Activated T-cell treated with anti-CD3 and anti-CD28 coated beads for 1 hour (primary cell): ENCODE measurements around the gene ACBD6.

Experiments
- DNase-seq: peaks from one replicate; pipeline ENCODE4 v3.0.0-alpha.2; 2020; ENCODE audit warnings: low read depth

ACBD6 gene

DNA sequence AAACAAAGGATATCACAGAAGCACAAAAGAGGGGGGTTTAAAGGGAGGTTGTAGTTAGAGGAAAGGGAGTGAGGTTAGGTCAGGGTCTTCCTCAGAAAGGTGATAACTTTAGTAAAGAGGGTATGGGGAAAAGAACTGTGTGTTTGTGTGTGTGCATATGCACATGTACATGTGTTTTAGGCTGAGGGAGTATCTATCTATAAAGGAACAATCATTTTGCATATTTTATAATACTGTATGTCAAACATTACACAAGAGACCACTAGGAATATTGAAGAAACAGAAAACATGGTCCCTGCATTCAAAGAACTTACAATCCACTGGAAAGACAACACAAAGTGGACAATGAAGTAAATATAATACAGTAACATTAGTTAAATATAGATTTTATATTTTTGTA is 132.2 kb downstream of the ACBD6 start:
- no peak for DNase-seq

DNA sequence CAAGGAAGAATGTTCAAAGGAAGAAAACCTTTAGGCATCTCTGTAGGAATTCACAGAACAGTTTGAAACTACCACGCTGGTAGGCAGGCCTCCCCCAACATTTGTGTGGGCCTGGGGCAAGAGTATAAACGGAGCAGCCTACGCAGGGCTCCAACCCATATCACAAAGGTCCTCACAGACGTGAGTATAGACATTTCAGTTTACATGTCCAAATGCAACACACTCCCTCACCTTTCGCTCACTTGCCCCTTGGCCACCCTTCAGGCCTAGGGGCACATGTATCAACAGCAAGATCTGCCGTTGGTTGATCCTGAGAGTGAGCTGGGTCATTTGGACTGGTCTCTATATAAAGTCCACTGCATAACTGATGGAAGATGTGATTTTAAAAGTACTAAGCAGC is 133.3 kb downstream of the ACBD6 start:
- no peak for DNase-seq

DNA sequence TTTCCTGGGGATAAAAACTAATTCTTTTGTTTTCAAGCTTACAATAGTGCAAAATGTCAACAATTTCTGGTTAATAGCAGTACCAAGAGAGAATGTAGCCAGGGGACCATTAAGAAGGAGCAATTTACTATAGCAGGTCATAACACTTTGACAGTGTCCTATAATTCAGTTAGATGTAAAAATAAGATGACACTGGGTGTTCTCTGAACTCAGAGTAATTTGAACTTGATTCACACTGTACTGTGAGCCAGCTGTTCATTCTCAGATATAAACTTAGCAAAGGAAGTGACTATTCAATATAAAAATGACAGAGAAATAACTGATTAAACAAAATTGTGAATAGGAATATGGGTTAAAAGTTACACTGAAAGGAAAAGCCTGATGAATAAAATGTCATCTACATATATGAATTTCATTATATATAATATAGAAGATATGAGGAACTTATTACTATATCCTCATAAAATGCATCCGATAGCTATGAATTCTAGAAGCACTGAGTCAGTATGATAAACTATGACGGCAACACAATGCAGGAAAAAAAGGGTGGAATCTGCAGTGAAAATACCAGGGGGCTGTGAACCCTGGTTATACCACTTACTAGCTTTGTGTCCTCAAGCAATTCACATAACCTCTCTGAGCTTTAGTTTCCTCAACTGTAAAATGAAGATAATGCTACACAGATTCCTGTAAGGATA is 135.9 kb downstream of the ACBD6 start:
- DNase-seq, result no peak

DNA sequence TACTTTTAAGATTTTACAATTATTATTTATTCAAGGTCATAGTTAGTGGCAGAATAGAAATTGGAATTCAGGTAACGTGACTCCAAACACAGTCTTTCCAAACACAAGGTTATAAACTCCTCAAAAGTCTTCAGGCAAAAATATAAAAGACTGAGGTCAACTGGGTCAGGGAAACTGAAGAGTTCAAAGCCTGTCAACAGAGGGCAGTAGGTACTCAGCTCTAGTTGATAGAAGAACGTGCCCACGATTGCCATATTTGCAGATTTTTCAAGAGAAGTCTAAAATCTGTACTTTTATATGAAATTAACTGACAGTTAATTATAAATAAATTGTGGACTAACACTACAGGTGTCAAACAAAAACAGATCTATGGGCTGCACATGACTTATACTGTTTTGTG is 137.3 kb downstream of the ACBD6 start:
- no peak for DNase-seq

DNA sequence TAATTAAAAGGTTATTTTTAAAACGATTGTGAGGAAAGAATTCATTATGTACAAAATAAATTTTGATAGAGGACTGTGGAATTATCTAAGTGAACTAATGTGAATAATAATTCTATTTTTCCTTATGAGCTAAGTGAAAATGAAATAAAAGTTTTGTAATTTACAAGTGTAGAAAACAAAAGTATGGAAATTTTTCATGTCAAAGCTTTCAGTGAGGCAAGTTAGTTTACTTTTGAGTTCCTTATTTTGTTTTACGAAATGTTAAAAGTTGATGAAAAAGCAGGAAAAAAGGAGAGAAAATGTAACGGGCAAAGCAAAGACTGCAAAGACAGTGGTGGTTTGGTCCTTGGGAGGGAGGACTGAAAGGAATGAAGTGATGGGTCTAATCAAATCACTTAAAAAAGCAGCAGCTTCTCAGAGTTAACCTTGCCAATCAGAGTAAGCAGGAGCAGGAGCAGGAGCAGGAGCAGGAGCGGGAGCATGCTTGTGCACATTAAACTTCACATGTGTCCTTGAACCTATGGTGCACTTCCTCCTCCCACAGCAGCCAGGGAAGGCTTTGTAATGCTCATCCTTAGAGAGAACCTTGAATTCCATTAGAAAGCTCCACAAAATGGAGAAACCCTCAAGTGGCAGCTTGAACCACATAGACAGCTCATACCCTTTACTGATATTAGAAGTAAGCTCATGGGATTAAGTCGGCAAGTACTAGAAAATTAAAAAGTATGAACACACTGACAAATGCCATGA is 139.0 kb downstream of the ACBD6 start:
- no peak for DNase-seq

DNA sequence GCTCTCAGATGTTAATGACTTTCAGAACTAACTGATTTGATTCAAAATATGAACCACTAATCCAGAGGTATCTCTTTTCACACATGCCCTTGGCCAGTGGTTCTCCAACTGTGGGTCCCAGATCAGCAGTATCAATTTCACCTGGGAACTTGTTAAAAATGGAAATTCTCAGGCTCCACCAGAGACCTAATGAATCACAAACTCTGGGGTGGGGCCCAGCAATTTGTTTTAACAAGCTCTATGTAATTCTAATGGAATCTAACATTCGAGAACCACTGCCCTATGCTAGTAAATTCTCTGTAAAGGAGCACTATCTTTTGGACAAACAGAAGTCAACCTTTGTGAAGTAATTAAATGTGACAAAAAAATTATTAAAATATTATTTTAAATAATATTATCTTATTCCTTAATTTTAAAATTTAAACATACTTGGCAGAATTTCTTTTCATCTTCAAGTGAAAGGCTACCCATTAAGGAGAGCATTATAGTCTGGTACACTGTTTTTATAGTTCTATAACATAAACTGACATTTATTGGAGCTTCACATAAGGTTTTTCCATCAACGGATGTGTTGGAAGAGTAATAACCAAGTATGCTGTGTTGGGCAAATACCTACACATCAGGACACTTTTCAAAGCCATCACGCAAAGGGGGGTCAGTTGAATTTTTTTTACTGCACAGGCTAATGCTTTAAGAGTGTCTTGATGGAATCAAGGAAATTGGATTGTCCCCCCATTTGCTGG is 141.9 kb downstream of the ACBD6 start:
- DNase-seq, result no peak

DNA sequence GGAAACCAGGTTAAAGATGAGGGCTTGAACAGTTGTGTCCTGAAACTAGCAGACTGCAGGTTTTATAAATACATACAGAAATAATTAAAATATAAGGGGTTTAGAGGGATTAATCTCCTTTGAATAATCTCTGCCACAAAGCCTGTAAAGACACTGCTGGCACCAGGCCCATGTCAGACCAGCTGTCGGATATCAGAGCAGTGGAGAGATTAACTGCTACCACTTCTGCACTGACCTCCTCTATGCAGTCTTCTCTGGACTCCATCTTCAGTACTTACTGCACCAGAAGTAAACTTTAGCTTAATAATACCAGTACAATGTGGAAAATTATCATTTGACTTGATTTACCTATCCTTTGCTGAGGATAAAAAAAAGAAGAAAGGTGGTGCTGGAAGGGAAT is 143.7 kb downstream of the ACBD6 start:
- no peak for DNase-seq

DNA sequence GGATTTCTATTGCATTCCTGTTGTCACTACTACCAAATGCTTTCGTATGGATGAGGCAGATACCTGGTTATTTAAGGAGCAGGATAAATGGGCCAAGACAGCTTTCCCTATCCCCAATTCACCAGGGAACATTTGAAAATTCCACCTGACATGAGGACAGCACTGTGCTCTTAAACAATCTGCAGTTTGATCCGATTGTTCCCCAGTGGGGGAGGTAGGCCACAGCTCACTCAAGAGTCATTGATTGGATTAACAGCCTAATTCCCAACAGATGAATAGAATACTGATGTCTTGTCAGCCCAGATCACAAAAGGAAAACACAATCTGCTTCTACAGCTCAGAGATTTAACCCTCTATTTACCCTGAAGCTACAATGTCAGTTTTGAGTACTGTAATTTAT is 148.4 kb downstream of the ACBD6 start:
- DNase-seq, result no peak

DNA sequence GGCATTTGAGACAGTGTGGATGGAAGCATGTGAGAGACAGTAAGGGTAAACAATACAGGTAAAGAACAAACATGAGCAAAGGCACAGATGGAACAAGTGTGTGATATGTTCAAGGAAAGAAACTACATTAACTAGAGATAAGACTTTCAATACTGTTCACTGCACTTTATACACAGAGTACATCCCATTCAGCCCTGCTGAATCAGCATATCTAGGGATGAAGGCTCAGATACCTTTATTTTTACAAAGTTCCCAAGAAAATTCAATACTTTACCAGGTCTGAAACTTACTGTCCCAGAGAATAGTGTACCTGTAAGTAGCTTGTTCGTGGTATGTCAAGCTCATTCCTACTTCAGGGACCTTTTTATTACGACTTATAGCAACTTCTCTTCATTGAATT is 149.8 kb downstream of the ACBD6 start:
- DNase-seq, result no peak

DNA sequence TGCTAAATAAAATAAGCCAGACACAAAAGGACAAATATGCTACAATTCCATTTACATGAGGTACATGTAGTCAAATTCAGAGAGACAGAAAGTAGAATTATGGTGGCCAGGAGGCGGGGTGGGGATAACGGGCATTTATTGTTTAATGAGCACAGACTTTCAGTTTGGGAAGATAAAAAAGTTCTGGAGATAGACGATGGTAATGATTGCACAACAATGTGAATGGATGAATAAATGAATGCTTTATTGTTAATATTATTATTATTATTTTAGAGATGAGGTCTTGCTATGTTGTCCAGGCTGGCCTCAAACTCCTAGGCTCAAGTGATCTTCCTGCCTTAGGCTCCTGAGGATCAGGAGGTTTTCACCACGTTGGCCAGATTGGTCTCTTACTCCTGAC is 150.4 kb downstream of the ACBD6 start:
- no peak for DNase-seq

DNA sequence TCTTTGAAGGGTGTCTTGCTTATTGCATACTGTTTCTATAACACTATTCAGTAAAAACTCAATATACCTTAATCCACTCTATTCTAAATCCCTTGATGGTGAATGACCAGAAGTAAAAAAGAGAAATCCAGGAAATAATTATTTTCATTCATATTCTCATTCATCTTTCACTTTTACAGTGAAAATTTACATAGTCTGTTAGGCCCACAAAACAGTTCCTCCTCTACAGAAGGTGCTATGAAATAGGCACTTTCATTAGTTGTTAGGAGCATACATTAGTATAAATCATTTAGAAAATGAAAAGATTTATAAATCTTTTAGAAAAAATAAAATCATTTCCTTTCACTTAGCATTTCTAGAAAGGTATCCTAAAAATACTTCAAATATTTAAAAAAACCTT is 157.2 kb downstream of the ACBD6 start:
- no peak for DNase-seq

DNA sequence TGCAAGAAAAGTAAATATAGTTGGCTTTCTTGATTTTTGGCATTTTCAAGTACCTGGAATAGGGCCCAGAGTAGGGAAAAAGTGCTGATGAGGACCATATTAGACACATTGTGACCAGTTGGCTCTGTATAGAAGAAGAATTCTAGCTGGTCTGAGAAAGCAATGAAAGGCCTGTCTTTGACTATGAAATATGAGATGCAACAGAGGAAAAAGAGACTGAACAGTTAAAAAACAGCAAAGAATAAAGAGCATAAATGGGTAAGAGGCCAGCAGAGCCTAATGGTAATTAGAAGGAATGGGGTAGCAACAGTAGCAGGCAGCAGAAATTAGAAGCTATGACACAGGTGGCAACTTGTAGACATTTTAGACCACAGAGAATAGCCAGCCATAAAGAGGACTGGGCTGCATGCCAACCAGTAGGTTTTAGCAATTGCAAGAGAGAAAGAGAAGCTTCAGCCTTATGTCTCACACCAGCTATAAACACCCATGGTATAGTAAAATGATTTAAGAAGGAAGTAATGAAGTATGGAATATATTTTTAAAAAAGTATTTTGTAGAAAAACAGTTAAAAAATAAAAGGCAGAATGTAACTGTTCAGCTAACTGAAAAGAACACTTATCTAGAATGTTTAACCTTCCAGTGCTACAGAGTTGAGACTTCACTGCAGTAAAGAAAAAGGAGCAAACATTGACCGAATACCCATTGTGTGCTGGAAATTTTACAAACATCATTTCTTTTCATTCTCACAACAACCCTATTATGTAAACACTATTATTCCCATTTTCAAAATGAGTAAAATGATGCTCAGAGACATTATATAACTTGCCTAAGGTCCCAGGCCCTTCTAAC is 158.2 kb downstream of the ACBD6 start:
- no peak for DNase-seq

DNA sequence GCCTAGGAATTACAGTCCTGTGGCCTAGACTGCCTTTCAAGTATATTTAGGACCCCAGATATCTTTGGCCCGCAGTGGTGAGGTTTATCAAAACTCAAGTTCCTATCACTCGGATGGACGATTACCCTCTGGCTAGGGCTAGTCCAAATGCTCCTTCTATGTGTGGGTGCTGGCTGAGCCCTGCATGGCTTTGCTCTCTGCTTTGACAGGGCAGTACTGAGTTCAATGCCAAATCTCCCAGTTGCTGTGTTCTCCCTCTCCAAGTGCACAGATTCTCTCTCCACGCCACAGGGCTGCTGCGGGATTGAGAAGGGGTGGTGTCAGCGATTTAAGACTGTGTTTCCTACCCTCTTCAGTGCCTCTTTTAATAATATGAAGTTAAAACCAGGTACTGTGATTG is 175.3 kb downstream of the ACBD6 start:
- no peak for DNase-seq

DNA sequence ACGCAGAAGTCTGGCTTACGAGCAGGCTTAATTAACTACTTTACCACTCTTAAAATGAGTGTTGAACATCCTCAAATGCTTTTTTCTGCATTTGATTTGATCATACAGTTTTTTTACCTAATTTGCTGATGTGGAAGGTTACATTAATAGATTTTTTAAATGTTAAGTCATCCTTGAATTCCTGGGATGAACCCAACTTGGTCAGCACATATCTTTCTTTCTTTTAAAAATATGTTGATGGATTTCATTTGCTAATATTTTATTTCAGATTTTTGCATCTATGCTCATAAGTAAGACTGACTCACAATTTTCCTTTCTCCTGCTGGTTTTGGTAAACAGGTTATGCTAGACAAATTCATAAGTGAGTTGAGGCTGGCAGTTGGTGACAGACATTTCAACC is 189.5 kb downstream of the ACBD6 start:
- DNase-seq, result no peak

DNA sequence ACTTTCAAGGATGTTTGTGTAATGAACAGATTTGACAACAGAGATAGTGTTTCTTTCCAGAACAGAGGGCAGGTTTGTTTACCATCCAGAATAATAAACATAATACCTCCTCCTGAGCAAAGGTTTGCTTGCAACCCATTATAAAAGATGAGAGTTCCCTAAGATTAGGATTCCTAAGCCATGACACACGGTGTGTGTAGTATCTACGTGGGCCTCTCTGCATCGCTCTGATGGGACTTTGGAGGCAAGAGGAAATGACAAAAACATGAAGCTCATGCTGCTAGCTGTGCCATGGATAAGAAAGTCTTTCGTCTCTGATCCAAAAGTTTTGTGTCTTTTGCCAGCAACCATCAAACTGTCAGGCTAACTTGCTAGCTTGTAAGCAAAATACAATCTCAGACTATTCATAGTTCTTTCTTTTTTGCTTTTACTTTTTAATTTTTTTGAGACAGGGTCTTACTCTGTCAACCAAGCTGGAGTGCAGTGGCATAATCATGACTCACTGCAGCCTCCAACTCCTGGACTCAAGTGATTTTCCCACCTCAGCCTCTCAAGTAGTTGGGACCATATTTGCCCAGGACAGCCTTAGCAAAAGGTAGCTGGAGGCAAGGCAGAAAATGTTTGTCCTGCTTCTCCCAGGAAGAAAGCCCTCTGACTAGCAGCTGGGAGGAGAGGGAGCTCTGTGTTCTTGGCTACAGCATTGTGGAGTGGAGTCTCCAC is 191.2 kb downstream of the ACBD6 start:
- DNase-seq, result no peak

DNA sequence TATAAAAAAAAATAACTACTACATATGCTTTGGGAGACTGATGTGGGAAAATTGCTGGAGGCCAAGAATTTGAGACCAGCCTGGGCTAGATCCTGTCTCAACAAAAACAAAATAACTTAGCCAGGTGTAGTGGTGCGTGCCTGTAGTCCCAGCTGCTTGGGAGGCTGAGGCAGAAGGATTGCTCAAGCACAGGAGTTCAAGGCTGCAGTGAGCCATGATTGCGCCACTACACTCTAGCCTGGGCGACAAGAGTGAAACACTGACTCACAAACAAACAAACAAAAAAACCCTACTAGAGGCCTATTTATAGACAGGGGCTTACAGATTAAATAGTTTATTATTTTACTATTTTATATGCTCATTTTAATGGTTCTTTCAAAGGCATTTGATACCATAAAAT is 192.3 kb downstream of the ACBD6 start:
- DNase-seq, result no peak

DNA sequence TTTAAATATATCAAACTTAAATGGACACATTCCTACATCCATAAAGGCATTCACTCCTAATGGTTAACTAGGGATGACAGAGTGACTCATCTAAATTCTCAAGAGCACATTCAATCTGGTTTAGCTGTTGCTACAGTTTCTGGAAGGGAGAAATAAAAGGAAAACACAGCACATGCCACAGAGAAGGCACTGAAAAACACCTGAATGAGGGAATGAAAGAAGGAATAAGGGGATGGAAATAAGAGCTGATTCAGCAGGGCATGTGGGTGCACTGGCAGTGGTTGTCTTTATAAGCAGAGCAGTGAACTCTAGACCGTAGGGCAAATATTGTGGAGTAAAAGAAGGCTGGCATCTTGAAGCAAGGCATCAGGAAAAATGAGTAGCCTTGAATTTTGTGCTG is 193.0 kb downstream of the ACBD6 start:
- DNase-seq, result no peak

DNA sequence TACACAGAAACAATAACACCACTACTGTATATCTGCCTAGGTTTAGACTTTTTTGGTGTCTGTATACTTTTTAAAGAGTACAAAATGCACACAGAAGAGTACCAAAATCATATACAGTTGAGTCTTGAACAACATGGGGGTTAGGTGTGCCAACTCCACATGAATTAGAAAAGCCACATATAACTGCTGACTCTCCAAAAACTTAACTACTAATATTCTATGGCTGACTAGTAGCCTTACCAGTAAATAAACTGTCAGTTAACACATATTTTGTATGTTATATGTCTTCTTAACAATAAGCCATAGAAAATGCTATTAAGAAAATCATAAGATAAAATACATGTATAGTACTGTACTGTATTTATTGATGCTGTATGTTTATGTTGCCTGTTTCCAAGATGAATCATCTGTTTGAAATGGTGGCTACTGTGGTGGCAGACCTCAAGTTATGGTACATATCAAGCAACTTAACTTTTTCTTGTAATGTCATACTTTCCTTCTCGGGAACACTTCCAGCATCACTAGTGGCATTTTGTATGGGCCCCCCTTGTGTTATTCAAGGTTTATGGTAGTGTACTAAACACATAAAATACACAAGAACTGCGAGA is 201.1 kb downstream of the ACBD6 start:
- DNase-seq, result no peak

DNA sequence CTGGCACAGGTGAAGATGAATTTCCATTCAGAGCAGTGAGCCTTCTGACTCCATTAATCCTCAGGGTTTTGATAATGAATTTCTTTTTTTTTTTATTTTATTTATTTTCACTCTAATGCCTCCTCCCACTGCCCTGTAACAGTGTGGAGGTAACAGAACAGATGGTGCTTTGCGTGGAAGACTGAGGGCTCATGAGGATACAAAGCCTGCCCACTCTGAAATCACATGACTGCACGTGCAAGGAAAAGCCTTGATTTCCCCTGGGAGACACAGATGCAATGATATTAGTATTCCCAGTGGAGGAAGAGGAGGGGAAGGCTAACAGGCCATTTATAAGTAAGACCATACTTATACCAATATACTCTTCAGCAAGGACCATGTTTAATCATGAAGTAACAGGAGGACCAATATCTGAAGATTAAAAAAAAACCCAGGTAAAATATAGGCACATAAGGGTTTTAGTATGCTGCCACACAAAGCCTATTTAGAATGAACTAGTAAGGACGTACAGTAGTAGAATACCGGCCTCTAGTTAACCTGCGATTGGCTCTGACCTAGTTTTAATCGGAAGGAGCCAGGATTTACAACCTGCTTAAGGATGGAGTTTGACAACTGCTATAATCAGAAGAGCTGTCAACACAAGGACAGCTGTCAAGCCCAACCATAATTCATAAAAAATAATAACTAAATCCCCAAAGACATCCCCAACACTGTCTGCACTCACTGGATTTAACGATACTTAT is 202.7 kb downstream of the ACBD6 start:
- DNase-seq, result no peak

DNA sequence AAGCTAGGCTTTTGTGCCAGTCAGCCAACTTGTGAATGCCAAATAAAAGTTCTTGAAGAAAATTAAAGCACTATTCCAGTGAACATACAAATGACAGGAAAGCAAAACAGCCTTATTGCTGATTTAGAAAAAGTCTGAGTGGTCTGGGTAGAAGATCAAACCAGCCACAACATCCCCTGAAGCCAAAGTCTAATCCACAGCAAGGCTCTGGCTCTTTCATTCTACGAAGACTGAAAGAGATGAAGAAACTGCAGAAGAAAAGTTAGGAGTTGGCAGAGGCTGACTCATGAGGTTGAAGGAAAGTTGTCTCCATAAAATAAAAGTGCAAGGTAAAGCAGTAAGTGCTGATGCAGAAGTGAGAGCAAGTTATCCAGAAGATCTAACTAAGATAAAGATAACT is 206.4 kb downstream of the ACBD6 start:
- DNase-seq, result no peak

DNA sequence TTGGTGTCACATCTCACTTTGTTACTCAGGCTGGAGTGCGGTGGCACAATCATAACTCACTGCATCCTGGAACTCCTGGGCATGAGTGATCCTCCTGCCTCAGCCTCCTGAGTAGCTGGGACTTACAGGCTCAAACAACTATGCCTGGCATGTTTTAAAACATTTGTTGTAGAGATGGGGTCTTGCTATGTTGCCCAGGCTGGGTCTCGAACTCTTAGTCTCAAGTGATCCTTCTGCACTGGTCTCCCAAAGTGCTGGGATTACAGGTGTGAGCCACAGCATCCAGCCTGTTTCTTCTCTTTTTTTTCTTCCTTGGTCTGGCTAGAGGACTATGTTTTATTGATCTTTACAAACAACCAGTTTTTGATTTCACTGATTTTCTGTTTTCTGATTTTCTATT is 207.7 kb downstream of the ACBD6 start:
- no peak for DNase-seq
